Fibroblast of lung (primary cell): Measurements from ENCODE around the gene DCAF11. TPM values are rescaled to one million over a fixed set of nuclear protein-coding genes. Genes with fewer than 3 reads are reported as not detected.

ENCODE experiments used
- DNase-seq, 2 donors: peaks; one replicate each; pipeline versions ENCODE4 v3.0.0 to v3.0.0-alpha.2; 2010; ENCODE audit warnings: low read depth in 2 of 2
- H2AFZ ChIP-seq: 2 replicates; pipeline ENCODE4 v1.5.1; 2012; ENCODE audit warnings: low read length, control low read depth, inconsistent platforms
- H3K27ac ChIP-seq: 2 replicates; pipeline ENCODE4 v1.5.1; 2011; ENCODE audit warnings: low read length, control low read depth; ENCODE audit not compliant: insufficient read depth
- H3K27me3 ChIP-seq: 2 replicates; pipeline ENCODE4 v1.5.1; 2011; ENCODE audit warnings: mild to moderate bottlenecking, low read length; ENCODE audit not compliant: control insufficient read depth, insufficient read depth
- H3K36me3 ChIP-seq: 2 replicates; pipeline ENCODE4 v1.5.1; 2011; ENCODE audit warnings: low read length; ENCODE audit not compliant: control insufficient read depth, insufficient read depth
- H3K4me1 ChIP-seq: 2 replicates; pipeline ENCODE4 v1.5.1; 2011; ENCODE audit warnings: low read length; ENCODE audit not compliant: control insufficient read depth, insufficient read depth; ENCODE audit errors: extremely low read depth
- H3K4me2 ChIP-seq: 2 replicates; pipeline ENCODE4 v1.5.1; 2011; ENCODE audit warnings: low read length, control low read depth; ENCODE audit not compliant: insufficient read depth; ENCODE audit errors: extremely low read depth
- H3K4me3 ChIP-seq, 4 experiments: fragments of 200-600 bp in 1 of 4; sonication (generic) in 1 of 4; replicated peaks in 1 of 4; 2 replicates each; pipeline ENCODE4 v1.5.1; 2011 to 2016; ENCODE audit warnings: low read length in 4 of 4, low read depth in 3 of 4, mild to moderate bottlenecking in 3 of 4, control low read depth in 2 of 4, inconsistent platforms in 1 of 4, mixed read lengths in 1 of 4; ENCODE audit not compliant: insufficient read depth in 1 of 4; ENCODE audit errors: control extremely low read depth in 1 of 4
- H3K79me2 ChIP-seq: 2 replicates; pipeline ENCODE4 v1.5.1; 2012; ENCODE audit warnings: mild to moderate bottlenecking, low read length, inconsistent platforms; ENCODE audit not compliant: control insufficient read depth, insufficient read depth
- H3K9ac ChIP-seq: 2 replicates; pipeline ENCODE4 v1.5.1; 2011; ENCODE audit warnings: mild to moderate bottlenecking, low read length, control low read depth; ENCODE audit not compliant: insufficient read depth
- H3K9me3 ChIP-seq: 2 replicates; pipeline ENCODE4 v1.5.1; 2012; ENCODE audit warnings: low read depth, low read length; ENCODE audit not compliant: control insufficient read depth, insufficient read depth
- H4K20me1 ChIP-seq: 2 replicates; pipeline ENCODE4 v1.5.1; 2011; ENCODE audit warnings: low read length; ENCODE audit not compliant: control insufficient read depth, insufficient read depth; ENCODE audit errors: extremely low read depth
- CTCF ChIP-seq, 2 donors: IDR thresholded peaks in 1 of 2; conservative IDR thresholded peaks in 1 of 2; 1 replicate in 1 of 2; 2 replicates in 1 of 2; pipeline ENCODE4 v1.5.1; 2011 to 2012; ENCODE audit warnings: low read length in 2 of 2, control low read depth in 1 of 2, inconsistent platforms in 1 of 2, low read depth in 1 of 2, mild to moderate bottlenecking in 1 of 2
- EZH2 ChIP-seq: IDR thresholded peaks from 2 replicates; pipeline ENCODE4 v1.5.1; 2012; ENCODE audit warnings: low read length, control low read depth, mild to moderate bottlenecking; ENCODE audit errors: missing control alignments
- polyA plus RNA-seq, 2 donors: library from polyadenylated mRNA; depleted of rRNA in 1 of 2; stranded (reverse) in 1 of 2; unstranded in 1 of 2; fragments of >200 nt; gene quantifications; 2 replicates each; pipeline ENCODE4 v1.2.1, GENCODE V29; 2011 to 2012; ENCODE audit warnings: missing spikeins in 1 of 2
- total RNA-seq: library from RNA; depleted of rRNA; stranded (reverse); fragments of >200 nt; gene quantifications from 2 replicates; pipeline ENCODE4 v1.2.1, GENCODE V29; 2014

The DCAF11 gene
- total and polyA plus RNA-seq, 2 donors (not counting 1 experiment from before 2014, with no cell fraction given) = 18.4 to 68.0 TPM

- Histone ChIP-seq H3K4me2 (no peak overlapping the region), H3K27ac (no peak overlapping the region), H3K9ac (no peak overlapping the region), H3K79me2 (no peaks in the 10 kb centered on the region), H3K4me3 (no peak overlapping the region), H2AFZ (no peak overlapping the region), H3K36me3 (peaks cover 3% of the 10 kb centered on the region), H3K27me3 (no peaks in the 10 kb centered on the region), H3K4me1 (no peaks in the 10 kb centered on the region), H3K9me3 (no peaks in the 10 kb centered on the region), H4K20me1 (no peaks in the 10 kb centered on the region)
- TF ChIP-seq CTCF (conservative IDR thresholded peaks at IDR 0.05 in 1 of 2, IDR thresholded peaks at IDR 0.05 in 1 of 2; ENCODE audit: low read depth in 1 of 2, low read length in 2 of 2) (no peak), EZH2 (no peak)
- DNase-seq = no peak
Observed at GRCh38 chr14:24119691-24120090, 5.1 kb downstream of the DCAF11 start.

GRCh38 chr14:24121210-24121609, 6.6 kb downstream of the DCAF11 start:
- Histone ChIP-seq H3K4me3 (no peak overlapping the region), H3K27me3 (no peaks in the 10 kb centered on the region), H3K9me3 (no peaks in the 10 kb centered on the region), H2AFZ (no peak overlapping the region), H3K79me2 (no peaks in the 10 kb centered on the region), H3K9ac (no peak overlapping the region), H3K27ac (no peak overlapping the region), H4K20me1 (no peaks in the 10 kb centered on the region), H3K4me1 (no peaks in the 10 kb centered on the region), H3K36me3 (peaks cover 3% of the 10 kb centered on the region), H3K4me2 (no peak overlapping the region)
- TF ChIP-seq CTCF (conservative IDR thresholded peaks at IDR 0.05 in 1 of 2, IDR thresholded peaks at IDR 0.05 in 1 of 2; ENCODE audit: low read depth in 1 of 2, low read length in 2 of 2) (no peak), EZH2 (no peak)
- no peak for DNase-seq

- no peak overlapping the region for H2AFZ ChIP-seq
Observed at GRCh38 chr14:24122416-24122815, 7.8 kb downstream of the DCAF11 start.

More at GRCh38 chr14:24122416-24122815, 7.8 kb downstream of the DCAF11 start:
- Histone ChIP-seq H3K9me3 (no peaks in the 10 kb centered on the region), H3K4me3 (no peak overlapping the region), H3K4me1 (no peaks in the 10 kb centered on the region), H3K27ac (no peak overlapping the region), H4K20me1 (no peaks in the 10 kb centered on the region), H3K27me3 (no peaks in the 10 kb centered on the region), H3K9ac (no peak overlapping the region), H3K79me2 (no peaks in the 10 kb centered on the region), H3K4me2 (no peak overlapping the region), H3K36me3 (peaks cover 3% of the 10 kb centered on the region)
- no peak for DNase-seq
- TF ChIP-seq EZH2 = no peak
- no peak for TF ChIP-seq CTCF (conservative IDR thresholded peaks at IDR 0.05 in 1 of 2, IDR thresholded peaks at IDR 0.05 in 1 of 2; ENCODE audit: low read depth in 1 of 2, low read length in 2 of 2)
